Measurements from ENCODE around the gene FABP1.

The FABP1 gene

GRCh38 chr2:88170472-88170892, 42.6 kb upstream of the FABP1 start:
- TF ChIP-seq CTCF (IDR thresholded peaks at IDR 0.05; ENCODE audit: low read depth, low read length, missing control alignments), result no peak
- Histone ChIP-seq H3K27ac (no peak overlapping the region), H3K27me3 (replicated peaks) (no peaks in the 10 kb centered on the region), H3K36me3 (replicated peaks) (no peaks in the 10 kb centered on the region), H3K4me3 (ENCODE audit: low read depth, low read length) (peak overlapping the region; percentile 67)
- in situ Hi-C loops (cut with HindIII; ENCODE audit: low pct_ligation_motif_present, low sequenced_read_pairs), result no loop called here
- peak; percentile 12 for DNase-seq

- in situ Hi-C loops (cut with HindIII; ENCODE audit: low pct_ligation_motif_present, low sequenced_read_pairs), result no loop called here
- no peaks in the 10 kb centered on the region for H3K27me3 ChIP-seq (replicated peaks)
- no peaks in the 10 kb centered on the region for H3K36me3 ChIP-seq (replicated peaks)
- no peak for DNase-seq
- TF ChIP-seq CTCF (IDR thresholded peaks at IDR 0.05; ENCODE audit: low read depth, low read length, missing control alignments), result no peak
- H3K27ac ChIP-seq, result no peak overlapping the region
- H3K4me3 ChIP-seq (ENCODE audit: low read depth, low read length), result no peak overlapping the region
Measured at GRCh38 chr2:88168386-88168785, 40.5 kb upstream of the FABP1 start.

GRCh38 chr2:88167740-88168139, 39.9 kb upstream of the FABP1 start:
- no peak for TF ChIP-seq CTCF (IDR thresholded peaks at IDR 0.05; ENCODE audit: low read depth, low read length, missing control alignments)

GRCh38 chr2:88165332-88166003, 37.6 kb upstream of the FABP1 start:
- H3K27ac ChIP-seq, result no peak overlapping the region
- no peak for DNase-seq
- no peaks in the 10 kb centered on the region for H3K36me3 ChIP-seq (replicated peaks)
- no peak for TF ChIP-seq CTCF (IDR thresholded peaks at IDR 0.05; ENCODE audit: low read depth, low read length, missing control alignments)
- in situ Hi-C loops (cut with HindIII; ENCODE audit: low pct_ligation_motif_present, low sequenced_read_pairs), result no loop called here
- H3K4me3 ChIP-seq (ENCODE audit: low read depth, low read length), result no peak overlapping the region
- H3K27me3 ChIP-seq (replicated peaks), result no peaks in the 10 kb centered on the region

More at GRCh38 chr2:88167740-88168139, 39.9 kb upstream of the FABP1 start:
- Histone ChIP-seq H3K4me3 (ENCODE audit: low read depth, low read length) (no peak overlapping the region), H3K36me3 (replicated peaks) (no peaks in the 10 kb centered on the region), H3K27ac (no peak overlapping the region), H3K27me3 (replicated peaks) (no peaks in the 10 kb centered on the region)
- DNase-seq, result no peak
- in situ Hi-C loops (cut with HindIII; ENCODE audit: low pct_ligation_motif_present, low sequenced_read_pairs), result no loop called here

GRCh38 chr2:88161446-88162244, 33.8 kb upstream of the FABP1 start:
- no peak overlapping the region for H3K4me3 ChIP-seq (ENCODE audit: low read depth, low read length)
- in situ Hi-C loops (cut with HindIII; ENCODE audit: low pct_ligation_motif_present, low sequenced_read_pairs), result no loop called here
- H3K27ac ChIP-seq, result no peak overlapping the region
- H3K27me3 ChIP-seq (replicated peaks), result no peaks in the 10 kb centered on the region
- H3K36me3 ChIP-seq (replicated peaks), result no peaks in the 10 kb centered on the region
- no peak for TF ChIP-seq CTCF (IDR thresholded peaks at IDR 0.05; ENCODE audit: low read depth, low read length, missing control alignments)
- DNase-seq, result no peak

Measured in brain microvascular endothelial cell (primary cell).